PC-3 (cell line): ENCODE data around the gene SYT9. TPM values are rescaled to one million over a fixed set of nuclear protein-coding genes. Genes with fewer than 3 reads are reported as not detected.

Source experiments
- ATAC-seq: fragments of 200-7000 bp; cut with Tn5 transposase; 2 replicates; pipeline ENCODE4 v1.9.1; 2020; ENCODE audit warnings: mild to moderate bottlenecking, moderate library complexity
- BruUV-seq: library from RNA; stranded (reverse); fragments of 400-500 nt; replicated peaks from 2 replicates; lab custom pipeline; 2021; lab: Mats Ljungman, UMichigan
- CTCF ChIA-PET: fragments of 300-600 bp; sonication (Branson Sonifier 250); formaldehyde crosslinking; loops from one replicate; lab custom pipeline; 2022; ENCODE audit warnings: antibody characterized with exemption; lab: Charles Lee
- POLR2A ChIA-PET: fragments of 300-600 bp; sonication (Branson Sonifier 250); formaldehyde crosslinking; loops from one replicate; lab custom pipeline; 2022; ENCODE audit warnings: antibody characterized with exemption; ENCODE audit not compliant: unreplicated experiment; lab: Charles Lee
- DNase-seq: peaks from one replicate; pipeline ENCODE4 v3.0.0-alpha.2; 2015
- H2AFZ ChIP-seq: fragments of 300-600 bp; sonication (generic); 2 replicates; pipeline ENCODE4 v1.6.0; 2016; ENCODE audit warnings: antibody characterized with exemption, low read length
- H3F3A ChIP-seq: fragments of 300-600 bp; sonication (generic); one replicate; pipeline ENCODE4 v1.6.0; 2017; ENCODE audit warnings: antibody characterized with exemption, low read length, control low read depth, mild to moderate bottlenecking; ENCODE audit not compliant: unreplicated experiment
- H3K27ac ChIP-seq: fragments of 300-600 bp; sonication (generic); 2 replicates; pipeline ENCODE4 v1.5.1; 2016; ENCODE audit warnings: mild to moderate bottlenecking, low read length
- H3K27me3 ChIP-seq: fragments of 300-600 bp; sonication (generic); 2 replicates; pipeline ENCODE4 v1.6.1; 2016; ENCODE audit warnings: low read length, mixed read lengths
- H3K36me3 ChIP-seq: fragments of 300-600 bp; sonication (generic); 2 replicates; pipeline ENCODE4 v1.6.1; 2016; ENCODE audit warnings: low read depth, mixed run types, low read length, mixed read lengths
- H3K4me1 ChIP-seq: fragments of 300-600 bp; sonication (generic); 2 replicates; pipeline ENCODE4 v1.5.1; 2016; ENCODE audit warnings: low read length; ENCODE audit not compliant: insufficient read depth
- H3K4me2 ChIP-seq: fragments of 300-600 bp; sonication (generic); 2 replicates; pipeline ENCODE4 v1.6.0; 2016; ENCODE audit warnings: low read length
- H3K4me3 ChIP-seq: fragments of 300-600 bp; sonication (generic); 2 replicates; pipeline ENCODE4 v1.5.1; 2016; ENCODE audit warnings: mild to moderate bottlenecking, low read length, mixed read lengths
- H3K79me2 ChIP-seq: fragments of 300-600 bp; sonication (generic); 2 replicates; pipeline ENCODE4 v1.6.1; 2017; ENCODE audit warnings: low read length, mixed read lengths
- H3K9ac ChIP-seq: fragments of 300-600 bp; sonication (generic); 2 replicates; pipeline ENCODE4 v1.6.0; 2016; ENCODE audit warnings: mild to moderate bottlenecking, low read length
- H3K9me2 ChIP-seq: fragments of 300-600 bp; sonication (generic); replicated peaks from 2 replicates; pipeline ENCODE4 v1.6.1; 2016; ENCODE audit warnings: mixed run types, low read length, mixed read lengths
- H3K9me3 ChIP-seq: fragments of 300-600 bp; sonication (generic); 2 replicates; pipeline ENCODE4 v1.6.1; 2016; ENCODE audit warnings: low read length, mixed read lengths
- H4K20me1 ChIP-seq: fragments of 300-600 bp; sonication (generic); 2 replicates; pipeline ENCODE4 v1.6.1; 2016; ENCODE audit warnings: low read length, mixed read lengths
- EZH2 ChIP-seq: fragments of 300-600 bp; sonication (generic); IDR thresholded peaks from one replicate; pipeline ENCODE4 v1.6.1; 2017; ENCODE audit warnings: antibody characterized with exemption, mild to moderate bottlenecking, low read length; ENCODE audit not compliant: unreplicated experiment
- EZH2phosphoT487 ChIP-seq: fragments of 300-600 bp; sonication (generic); IDR thresholded peaks from 2 replicates; pipeline ENCODE4 v1.6.1; 2018; ENCODE audit warnings: mild to moderate bottlenecking, antibody characterized with exemption, low read length, borderline replicate concordance
- intact Hi-C: fragments of 100-400 bp; cut with micrococcal nuclease; formaldehyde crosslinking; loops from 2 replicates; pipeline ENCODE4 v1.9.0; 2023
- total RNA-seq: library from RNA; depleted of rRNA; stranded (reverse); fragments of >200 nt; gene quantifications from 2 replicates; pipeline ENCODE4 v1.2.3, GENCODE V29; 2014
- TF ChIP-seq, protein P1 (sequence below): fragments of 300-600 bp; sonication (generic); conservative IDR thresholded peaks from 2 replicates; pipeline ENCODE4 v1.5.1; 2017; ENCODE audit warnings: antibody characterized with exemption, low read depth, mild to moderate bottlenecking, low read length

Gene SYT9
- total RNA-seq, 1 experiment from 2014 or later, result 6.3 TPM

DNA sequence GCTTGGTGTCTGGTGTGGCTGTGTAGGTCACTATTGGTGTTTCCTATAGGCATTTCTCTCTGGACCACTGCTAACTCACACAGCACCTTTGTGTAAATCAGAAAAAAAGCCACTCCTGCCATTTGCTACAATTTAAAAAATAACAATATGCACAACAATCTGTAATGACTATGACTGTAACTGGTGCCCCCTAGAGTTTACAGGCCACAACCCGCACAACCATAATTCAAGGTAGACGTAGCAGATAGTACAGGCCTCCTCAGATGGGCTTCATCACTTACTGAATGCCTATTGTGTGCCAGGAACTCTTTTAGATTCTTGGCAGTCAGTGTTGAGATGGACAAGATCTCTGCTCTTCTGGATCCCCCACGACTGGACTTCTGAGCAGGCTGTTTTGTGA is 47.7 kb downstream of the SYT9 start:
- H3K36me3 ChIP-seq, result no peaks in the 10 kb centered on the region
- DNase-seq (no peak), ATAC-seq (no peak)
- H3K9ac ChIP-seq, result no peak overlapping the region
- H2AFZ ChIP-seq, result no peak overlapping the region
- H3K79me2 ChIP-seq, result no peaks in the 10 kb centered on the region
- H4K20me1 ChIP-seq, result no peaks in the 10 kb centered on the region
- H3K4me3 ChIP-seq, result no peak overlapping the region
- CTCF ChIA-PET, result no interaction called here
- no peaks in the 10 kb centered on the region for H3F3A ChIP-seq
- no peak for TF ChIP-seq EZH2
- TF ChIP-seq, protein P1, sequence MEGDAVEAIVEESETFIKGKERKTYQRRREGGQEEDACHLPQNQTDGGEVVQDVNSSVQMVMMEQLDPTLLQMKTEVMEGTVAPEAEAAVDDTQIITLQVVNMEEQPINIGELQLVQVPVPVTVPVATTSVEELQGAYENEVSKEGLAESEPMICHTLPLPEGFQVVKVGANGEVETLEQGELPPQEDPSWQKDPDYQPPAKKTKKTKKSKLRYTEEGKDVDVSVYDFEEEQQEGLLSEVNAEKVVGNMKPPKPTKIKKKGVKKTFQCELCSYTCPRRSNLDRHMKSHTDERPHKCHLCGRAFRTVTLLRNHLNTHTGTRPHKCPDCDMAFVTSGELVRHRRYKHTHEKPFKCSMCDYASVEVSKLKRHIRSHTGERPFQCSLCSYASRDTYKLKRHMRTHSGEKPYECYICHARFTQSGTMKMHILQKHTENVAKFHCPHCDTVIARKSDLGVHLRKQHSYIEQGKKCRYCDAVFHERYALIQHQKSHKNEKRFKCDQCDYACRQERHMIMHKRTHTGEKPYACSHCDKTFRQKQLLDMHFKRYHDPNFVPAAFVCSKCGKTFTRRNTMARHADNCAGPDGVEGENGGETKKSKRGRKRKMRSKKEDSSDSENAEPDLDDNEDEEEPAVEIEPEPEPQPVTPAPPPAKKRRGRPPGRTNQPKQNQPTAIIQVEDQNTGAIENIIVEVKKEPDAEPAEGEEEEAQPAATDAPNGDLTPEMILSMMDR, result peak; percentile 37
- no peaks in the 10 kb centered on the region for H3K9me2 ChIP-seq
- no peak overlapping the region for H3K4me2 ChIP-seq
- no TSS peak for BruUV-seq
- intact Hi-C loops, result no loop called here
- no peaks in the 10 kb centered on the region for H3K9me3 ChIP-seq
- POLR2A ChIA-PET, result no interaction called here
- no peaks in the 10 kb centered on the region for H3K4me1 ChIP-seq
- no peak overlapping the region for H3K27ac ChIP-seq
- H3K27me3 ChIP-seq, result no peaks in the 10 kb centered on the region

DNA sequence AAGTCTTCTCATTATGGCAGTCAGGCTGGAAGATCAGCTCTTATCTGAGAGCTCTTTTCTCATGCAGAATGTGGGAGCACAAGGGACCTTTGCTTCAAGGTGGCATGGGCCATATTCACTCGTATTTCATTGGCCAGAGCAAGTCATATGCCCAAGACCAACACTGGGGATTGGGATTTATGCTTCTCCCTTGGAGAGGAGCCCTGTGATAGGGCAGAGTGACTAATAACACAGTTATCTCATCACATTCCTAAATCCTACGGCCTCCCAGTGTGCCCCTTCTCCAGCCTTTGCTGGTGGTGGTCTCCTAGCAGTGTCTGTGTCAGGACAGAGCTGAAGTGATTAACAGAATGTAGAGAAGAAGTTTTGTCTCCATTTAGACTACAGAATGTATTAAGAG is 48.6 kb downstream of the SYT9 start:
- DNase-seq, result peak; percentile 4
- Histone ChIP-seq H3K79me2 (no peaks in the 10 kb centered on the region), H3K9ac (no peak overlapping the region), H3K4me1 (no peaks in the 10 kb centered on the region), H4K20me1 (no peaks in the 10 kb centered on the region), H3K36me3 (no peaks in the 10 kb centered on the region), H3K4me3 (no peak overlapping the region), H3K27ac (no peak overlapping the region), H3K27me3 (no peaks in the 10 kb centered on the region), H2AFZ (no peak overlapping the region), H3F3A (no peaks in the 10 kb centered on the region), H3K9me3 (no peaks in the 10 kb centered on the region), H3K4me2 (no peak overlapping the region), H3K9me2 (no peaks in the 10 kb centered on the region)
- intact Hi-C loops, result no loop called here
- ChIA-PET POLR2A (no interaction called here), CTCF (no interaction called here)
- no TSS peak for BruUV-seq
- ATAC-seq, result no peak
- TF ChIP-seq, protein P1, result no peak
- TF ChIP-seq EZH2phosphoT487 (no peak), EZH2 (no peak)

DNA sequence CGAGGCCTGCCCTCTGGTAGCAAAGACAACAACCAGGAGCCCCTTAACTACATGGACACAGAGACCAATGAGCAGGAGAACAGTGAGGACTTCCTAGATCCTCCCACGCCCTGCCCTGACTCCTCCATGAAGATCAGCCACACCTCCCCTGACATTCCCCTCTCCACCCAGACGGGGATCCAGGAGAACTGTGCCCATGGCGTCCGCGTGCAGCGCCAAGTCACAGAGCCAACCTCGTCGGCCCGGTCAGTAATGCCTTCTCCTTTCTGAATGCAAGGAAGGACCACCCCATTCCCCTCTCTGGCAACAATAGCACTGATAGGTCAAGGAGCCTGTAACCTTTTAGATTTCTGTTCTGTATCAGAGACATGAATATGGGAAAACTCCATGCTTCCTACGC is 51.4 kb downstream of the SYT9 start:
- TF ChIP-seq EZH2 (no peak), EZH2phosphoT487 (no peak)
- TF ChIP-seq, protein P1, result no peak
- no peak overlapping the region for H3K4me3 ChIP-seq
- DNase-seq (no peak), ATAC-seq (no peak)
- no peak overlapping the region for H2AFZ ChIP-seq
- ChIA-PET CTCF (no interaction called here), POLR2A (no interaction called here)
- H3K27me3 ChIP-seq, result no peaks in the 10 kb centered on the region
- H3K79me2 ChIP-seq, result no peaks in the 10 kb centered on the region
- H3K9ac ChIP-seq, result no peak overlapping the region
- no peaks in the 10 kb centered on the region for H3K36me3 ChIP-seq
- H3K9me3 ChIP-seq, result no peaks in the 10 kb centered on the region
- no TSS peak for BruUV-seq
- no peaks in the 10 kb centered on the region for H4K20me1 ChIP-seq
- no peaks in the 10 kb centered on the region for H3K9me2 ChIP-seq
- no peak overlapping the region for H3K4me2 ChIP-seq
- H3K4me1 ChIP-seq, result no peaks in the 10 kb centered on the region
- H3K27ac ChIP-seq, result no peak overlapping the region
- H3F3A ChIP-seq, result no peaks in the 10 kb centered on the region
- intact Hi-C loops, result no loop called here
